ENCODE data around the gene ATP5MC2.
A peak's percentile ranks its signal among the peaks of the same experiment; 100 is the strongest.

Gene ATP5MC2

DNA sequence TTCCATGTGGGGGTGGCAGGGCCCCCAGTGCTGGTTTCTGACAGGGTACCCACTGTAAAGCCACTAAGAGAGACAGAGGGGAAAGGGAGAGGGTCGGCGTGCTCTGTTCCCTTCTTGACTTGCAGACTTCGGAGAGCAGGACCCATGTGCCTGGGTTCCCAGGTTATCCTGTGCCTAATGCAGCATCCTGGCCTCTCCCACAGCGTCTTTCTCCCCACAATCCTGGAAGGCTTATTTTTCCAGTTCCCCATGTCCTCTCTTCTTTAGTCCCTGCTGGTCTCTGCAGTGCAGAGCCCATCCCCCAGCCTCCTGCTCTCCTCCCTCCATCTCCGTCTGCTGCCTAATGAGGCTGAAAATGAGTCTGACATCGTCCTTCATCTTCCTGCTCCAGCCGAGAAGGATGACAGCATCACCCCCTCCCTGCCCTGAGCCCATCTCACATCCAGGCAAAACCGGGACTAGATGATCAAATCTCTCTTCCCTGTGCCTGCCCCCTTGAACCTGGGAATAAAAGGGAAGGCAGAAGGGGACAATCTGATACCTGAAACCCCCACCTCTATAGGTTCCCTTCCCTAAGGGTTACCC is 36.3 kb upstream of the ATP5MC2 start:
- Histone ChIP-seq H3K4me3 (replicated peaks; ENCODE audit: insufficient read depth, low read length) (no peak overlapping the region), H3K27me3 (ENCODE audit: insufficient read depth, poor library complexity, severe bottlenecking) (no peaks in the 10 kb centered on the region), H3K27ac (replicated peaks) (no peak overlapping the region)
- TF ChIP-seq SPI1 (IDR thresholded peaks at IDR 0.05; ENCODE audit: borderline replicate concordance, low read depth) = no peak
- TF ChIP-seq, protein P1, sequence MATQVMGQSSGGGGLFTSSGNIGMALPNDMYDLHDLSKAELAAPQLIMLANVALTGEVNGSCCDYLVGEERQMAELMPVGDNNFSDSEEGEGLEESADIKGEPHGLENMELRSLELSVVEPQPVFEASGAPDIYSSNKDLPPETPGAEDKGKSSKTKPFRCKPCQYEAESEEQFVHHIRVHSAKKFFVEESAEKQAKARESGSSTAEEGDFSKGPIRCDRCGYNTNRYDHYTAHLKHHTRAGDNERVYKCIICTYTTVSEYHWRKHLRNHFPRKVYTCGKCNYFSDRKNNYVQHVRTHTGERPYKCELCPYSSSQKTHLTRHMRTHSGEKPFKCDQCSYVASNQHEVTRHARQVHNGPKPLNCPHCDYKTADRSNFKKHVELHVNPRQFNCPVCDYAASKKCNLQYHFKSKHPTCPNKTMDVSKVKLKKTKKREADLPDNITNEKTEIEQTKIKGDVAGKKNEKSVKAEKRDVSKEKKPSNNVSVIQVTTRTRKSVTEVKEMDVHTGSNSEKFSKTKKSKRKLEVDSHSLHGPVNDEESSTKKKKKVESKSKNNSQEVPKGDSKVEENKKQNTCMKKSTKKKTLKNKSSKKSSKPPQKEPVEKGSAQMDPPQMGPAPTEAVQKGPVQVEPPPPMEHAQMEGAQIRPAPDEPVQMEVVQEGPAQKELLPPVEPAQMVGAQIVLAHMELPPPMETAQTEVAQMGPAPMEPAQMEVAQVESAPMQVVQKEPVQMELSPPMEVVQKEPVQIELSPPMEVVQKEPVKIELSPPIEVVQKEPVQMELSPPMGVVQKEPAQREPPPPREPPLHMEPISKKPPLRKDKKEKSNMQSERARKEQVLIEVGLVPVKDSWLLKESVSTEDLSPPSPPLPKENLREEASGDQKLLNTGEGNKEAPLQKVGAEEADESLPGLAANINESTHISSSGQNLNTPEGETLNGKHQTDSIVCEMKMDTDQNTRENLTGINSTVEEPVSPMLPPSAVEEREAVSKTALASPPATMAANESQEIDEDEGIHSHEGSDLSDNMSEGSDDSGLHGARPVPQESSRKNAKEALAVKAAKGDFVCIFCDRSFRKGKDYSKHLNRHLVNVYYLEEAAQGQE (IDR thresholded peaks at IDR 0.05; ENCODE audit: insufficient replicate concordance, low read depth) = no peak
- TF ChIP-seq POLR2AphosphoS5 (IDR thresholded peaks at IDR 0.05; ENCODE audit: low read depth) = no peak
- TF ChIP-seq, protein P2, sequence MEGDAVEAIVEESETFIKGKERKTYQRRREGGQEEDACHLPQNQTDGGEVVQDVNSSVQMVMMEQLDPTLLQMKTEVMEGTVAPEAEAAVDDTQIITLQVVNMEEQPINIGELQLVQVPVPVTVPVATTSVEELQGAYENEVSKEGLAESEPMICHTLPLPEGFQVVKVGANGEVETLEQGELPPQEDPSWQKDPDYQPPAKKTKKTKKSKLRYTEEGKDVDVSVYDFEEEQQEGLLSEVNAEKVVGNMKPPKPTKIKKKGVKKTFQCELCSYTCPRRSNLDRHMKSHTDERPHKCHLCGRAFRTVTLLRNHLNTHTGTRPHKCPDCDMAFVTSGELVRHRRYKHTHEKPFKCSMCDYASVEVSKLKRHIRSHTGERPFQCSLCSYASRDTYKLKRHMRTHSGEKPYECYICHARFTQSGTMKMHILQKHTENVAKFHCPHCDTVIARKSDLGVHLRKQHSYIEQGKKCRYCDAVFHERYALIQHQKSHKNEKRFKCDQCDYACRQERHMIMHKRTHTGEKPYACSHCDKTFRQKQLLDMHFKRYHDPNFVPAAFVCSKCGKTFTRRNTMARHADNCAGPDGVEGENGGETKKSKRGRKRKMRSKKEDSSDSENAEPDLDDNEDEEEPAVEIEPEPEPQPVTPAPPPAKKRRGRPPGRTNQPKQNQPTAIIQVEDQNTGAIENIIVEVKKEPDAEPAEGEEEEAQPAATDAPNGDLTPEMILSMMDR (IDR thresholded peaks at IDR 0.05; ENCODE audit: insufficient read depth, low read length) = no peak
- TF ChIP-seq GABPA (IDR thresholded peaks at IDR 0.05; ENCODE audit: low read depth) = no peak
- no peak for DNase-seq (ENCODE audit: low read depth in 1 of 2, low spot score in 1 of 2)

DNA sequence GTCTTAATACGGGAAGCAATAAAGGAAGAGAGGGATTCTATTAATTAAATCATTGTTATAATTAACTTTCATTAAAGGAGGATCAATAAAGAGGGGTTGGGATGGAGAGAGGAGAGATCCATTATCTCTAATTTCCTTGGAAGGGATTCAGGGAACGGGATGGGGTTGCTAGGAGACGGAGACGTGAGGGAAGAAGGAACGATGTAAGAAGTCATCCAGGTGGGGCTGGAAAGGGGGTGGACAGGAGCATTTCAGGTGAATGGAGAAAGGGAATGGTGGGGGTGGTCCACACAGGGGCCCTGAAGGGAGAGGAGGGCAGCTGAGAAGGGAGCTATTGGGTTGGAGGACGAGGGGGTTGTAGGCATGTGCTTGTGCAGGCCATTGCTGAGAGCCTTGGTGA is 34.2 kb upstream of the ATP5MC2 start:
- TF ChIP-seq SPI1 (IDR thresholded peaks at IDR 0.05; ENCODE audit: borderline replicate concordance, low read depth) = no peak
- no peak for TF ChIP-seq POLR2AphosphoS5 (IDR thresholded peaks at IDR 0.05; ENCODE audit: low read depth)
- TF ChIP-seq GABPA (IDR thresholded peaks at IDR 0.05; ENCODE audit: low read depth) = no peak
- TF ChIP-seq, protein P1 (IDR thresholded peaks at IDR 0.05; ENCODE audit: insufficient replicate concordance, low read depth) = no peak
- TF ChIP-seq, protein P2 (IDR thresholded peaks at IDR 0.05; ENCODE audit: insufficient read depth, low read length) = no peak
- Histone ChIP-seq H3K27ac (replicated peaks) (no peak overlapping the region), H3K4me3 (replicated peaks; ENCODE audit: insufficient read depth, low read length) (no peak overlapping the region), H3K27me3 (ENCODE audit: insufficient read depth, poor library complexity, severe bottlenecking) (no peaks in the 10 kb centered on the region)
- DNase-seq (ENCODE audit: low read depth in 1 of 2, low spot score in 1 of 2) = no peak

DNA sequence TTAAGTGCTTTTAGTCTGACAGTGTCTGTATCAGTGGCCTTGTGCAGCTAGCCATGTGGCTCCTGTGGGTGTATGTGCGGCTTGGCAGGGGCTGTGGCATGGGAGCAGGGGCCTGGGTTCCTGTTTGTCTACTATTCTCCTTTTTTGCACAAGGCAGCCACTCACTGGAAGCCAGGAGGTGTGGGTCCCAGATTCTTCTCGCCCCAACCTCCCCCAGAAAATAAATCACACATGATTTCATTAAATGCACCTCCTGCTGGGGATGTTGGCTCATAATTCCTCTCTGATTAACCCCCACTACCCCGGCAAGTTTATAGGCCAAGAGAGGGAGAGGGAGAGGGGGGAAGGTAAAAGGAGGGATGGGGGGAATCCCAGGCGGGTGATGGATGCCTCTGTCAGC is 33.8 kb upstream of the ATP5MC2 start:
- no peak overlapping the region for H3K4me3 ChIP-seq (replicated peaks; ENCODE audit: insufficient read depth, low read length)
- TF ChIP-seq SPI1 (IDR thresholded peaks at IDR 0.05; ENCODE audit: borderline replicate concordance, low read depth) (no peak), POLR2AphosphoS5 (IDR thresholded peaks at IDR 0.05; ENCODE audit: low read depth) (no peak), GABPA (IDR thresholded peaks at IDR 0.05; ENCODE audit: low read depth) (no peak)
- TF ChIP-seq, protein P2 (IDR thresholded peaks at IDR 0.05; ENCODE audit: insufficient read depth, low read length) = no peak
- TF ChIP-seq, protein P1 (IDR thresholded peaks at IDR 0.05; ENCODE audit: insufficient replicate concordance, low read depth) = no peak
- peak in 1 of 2 experiments; percentile 34 for DNase-seq (ENCODE audit: low read depth in 1 of 2, low spot score in 1 of 2)
- no peak overlapping the region for H3K27ac ChIP-seq (replicated peaks)
- H3K27me3 ChIP-seq (ENCODE audit: insufficient read depth, poor library complexity, severe bottlenecking) = peaks cover under 1% of the 10 kb centered on the region
